ENCODE measurements around the gene DAND5. TPM values are rescaled to one million over a fixed set of nuclear protein-coding genes. Genes with fewer than 3 reads are reported as not detected.

DAND5 gene
- total and polyA plus RNA-seq, 9 of the 15 experiments (the other 6 are each of a cell fraction or from before 2014, with no cell fraction given) = 0.22 to 0.83 (median 0.60) TPM

DNA sequence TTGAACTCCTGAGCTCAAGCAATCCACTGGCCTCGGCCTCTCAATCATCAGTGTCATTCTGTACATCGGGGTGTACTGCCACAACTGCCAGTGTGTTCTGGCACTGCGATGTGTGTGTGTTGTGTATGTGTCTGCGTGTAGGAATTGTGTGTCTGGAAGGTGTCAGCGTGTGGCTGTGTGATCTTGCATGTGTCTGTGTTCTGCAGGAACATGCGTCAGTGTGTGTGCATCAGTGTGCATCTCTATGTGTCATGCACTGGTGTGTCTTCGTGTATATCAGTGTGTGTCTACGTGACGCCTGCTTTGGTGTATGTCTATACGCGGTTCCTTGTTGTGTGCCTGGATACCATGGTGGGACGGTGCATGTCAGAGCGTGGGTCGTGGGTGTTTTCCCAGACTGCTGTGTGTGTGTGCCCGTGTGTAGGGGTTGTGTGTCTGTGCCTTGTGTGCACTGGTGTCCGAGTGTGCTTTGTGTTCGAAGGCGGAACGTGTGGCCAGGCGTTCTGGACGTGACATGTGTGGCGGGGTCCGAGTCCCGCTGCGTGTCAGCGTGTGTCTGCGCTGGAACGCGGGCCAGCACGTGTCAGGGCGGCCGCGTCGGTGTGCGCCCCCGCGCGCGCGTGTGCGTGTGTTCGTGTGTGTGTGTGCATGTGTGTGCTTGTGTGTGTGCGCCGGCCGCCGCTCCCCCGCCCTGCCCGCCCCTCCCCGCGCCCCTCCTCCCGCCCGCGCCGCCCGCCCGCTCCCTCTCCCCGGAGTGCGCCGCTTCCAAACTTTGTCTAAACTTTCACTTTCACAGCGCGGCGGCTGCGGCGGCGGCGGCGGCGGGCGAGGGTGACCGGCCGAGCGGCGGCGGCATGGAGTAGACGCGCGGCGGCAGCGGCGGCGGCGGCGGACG lies 25.6 kb downstream of the DAND5 start, which contains the start of gene NFIX:
Gene NFIX, plus strand, starts transcription at position 775 of the 895 bp plus-strand sequence. CDS start 363 bp downstream, outside the sequence.
- BruUV-seq (replicated peaks) = no TSS peak
- FAIRE-seq (peak; percentile 90), DNase-seq (ENCODE audit: extremely low read depth in 1 of 4, low spot score in 3 of 4) (peak; percentile 73 to 84 (median 79)), ATAC-seq (peak; percentile 31)
- H2AFZ ChIP-seq (ENCODE audit: low read depth, low read length) = peak within 1 kb of the TSS; percentile 100
- no peaks in the 10 kb centered on the region for H3K9me3 ChIP-seq (replicated peaks; ENCODE audit: control insufficient read depth, insufficient read depth, low read depth, low read length)
- no peaks in the 10 kb centered on the region; the same call in 1 of the 2 replicates for H4K20me1 ChIP-seq (replicated peaks; ENCODE audit: control insufficient read depth, insufficient read depth, low read length)
- H3K27me3 ChIP-seq (ENCODE audit: control insufficient read depth in 2 of 2, insufficient read depth in 2 of 2, low read length in 2 of 2) = no peaks in the 10 kb centered on the region; a peak in 1 of 5 replicates
- ChIA-PET POLR2A (interaction anchor here (0.6 kb wide), 2 partner anchors 97 to 264 kb away, joined by 3 read pairs; no protein-coding TSS in a partner anchor), CTCF (ENCODE audit: low intra/inter-chr PET ratio) (no interaction called here)
- H3K4me2 ChIP-seq (ENCODE audit: insufficient read depth, low read length) = peak within 1 kb of the TSS; percentile 85
- H3K9me1 ChIP-seq (ENCODE audit: control insufficient read depth, insufficient read depth, low read length) = no peaks in the 10 kb centered on the region
- in situ Hi-C loops (cut with MboI) = no loop called here
- peak within 1 kb of the TSS; percentile 64 for H3K4me3 ChIP-seq
- peaks cover 5 to 45% of the 10 kb centered on the region in 2 experiments; a peak in 4 of 5 replicates for H3K4me1 ChIP-seq (replicated peaks in 1 of 2; ENCODE audit: control insufficient read depth in 2 of 2, insufficient read depth in 2 of 2, low read length in 2 of 2)
- H3K9ac ChIP-seq (ENCODE audit: insufficient read depth in 1 of 2, low read depth in 2 of 2, low read length in 2 of 2) = peak within 1 kb of the TSS; percentile 77 to 99
- peaks cover 35% of the 10 kb centered on the region for H3K79me2 ChIP-seq (ENCODE audit: control insufficient read depth, insufficient read depth, low read length)
- H3K36me3 ChIP-seq (ENCODE audit: control insufficient read depth, insufficient read depth, low read length) = peaks cover 13% of the 10 kb centered on the region; the same call in 1 of the 3 replicates
- 24% methylated on average over 41 of the region's 84 CpGs for WGBS (ENCODE audit: insufficient coverage, low coverage, missing lambda C conversion rate)
- peak within 1 kb of the TSS; percentile 82 for H3K27ac ChIP-seq (ENCODE audit: extremely low read depth, low read depth, low read length)
- intact Hi-C loops (cut with micrococcal nuclease) = no loop called here
- TF ChIP-seq, protein P1, sequence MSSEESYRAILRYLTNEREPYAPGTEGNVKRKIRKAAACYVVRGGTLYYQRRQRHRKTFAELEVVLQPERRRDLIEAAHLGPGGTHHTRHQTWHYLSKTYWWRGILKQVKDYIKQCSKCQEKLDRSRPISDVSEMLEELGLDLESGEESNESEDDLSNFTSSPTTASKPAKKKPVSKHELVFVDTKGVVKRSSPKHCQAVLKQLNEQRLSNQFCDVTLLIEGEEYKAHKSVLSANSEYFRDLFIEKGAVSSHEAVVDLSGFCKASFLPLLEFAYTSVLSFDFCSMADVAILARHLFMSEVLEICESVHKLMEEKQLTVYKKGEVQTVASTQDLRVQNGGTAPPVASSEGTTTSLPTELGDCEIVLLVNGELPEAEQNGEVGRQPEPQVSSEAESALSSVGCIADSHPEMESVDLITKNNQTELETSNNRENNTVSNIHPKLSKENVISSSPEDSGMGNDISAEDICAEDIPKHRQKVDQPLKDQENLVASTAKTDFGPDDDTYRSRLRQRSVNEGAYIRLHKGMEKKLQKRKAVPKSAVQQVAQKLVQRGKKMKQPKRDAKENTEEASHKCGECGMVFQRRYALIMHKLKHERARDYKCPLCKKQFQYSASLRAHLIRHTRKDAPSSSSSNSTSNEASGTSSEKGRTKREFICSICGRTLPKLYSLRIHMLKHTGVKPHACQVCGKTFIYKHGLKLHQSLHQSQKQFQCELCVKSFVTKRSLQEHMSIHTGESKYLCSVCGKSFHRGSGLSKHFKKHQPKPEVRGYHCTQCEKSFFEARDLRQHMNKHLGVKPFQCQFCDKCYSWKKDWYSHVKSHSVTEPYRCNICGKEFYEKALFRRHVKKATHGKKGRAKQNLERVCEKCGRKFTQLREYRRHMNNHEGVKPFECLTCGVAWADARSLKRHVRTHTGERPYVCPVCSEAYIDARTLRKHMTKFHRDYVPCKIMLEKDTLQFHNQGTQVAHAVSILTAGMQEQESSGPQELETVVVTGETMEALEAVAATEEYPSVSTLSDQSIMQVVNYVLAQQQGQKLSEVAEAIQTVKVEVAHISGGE (CRISPR knock-in tag; IDR thresholded peaks at IDR 0.05) = peak in 1 of 3 experiments; percentile 37; a peak in 1 of 6 replicates
- peak in 1 of 2 experiments; percentile 81; a peak in 2 of 4 replicates for TF ChIP-seq HDAC1 (IDR thresholded peaks at IDR 0.05)
- peak; percentile 59; the same call in 1 of the 2 replicates for TF ChIP-seq CREM (IDR thresholded peaks at IDR 0.05; ENCODE audit: low read depth)
- 0 out of 4 replicates have a peak, but pooled peaks of 1 of the 2 experiments have one; percentile 39 for TF ChIP-seq FOXA3 (CRISPR knock-in tag; conservative IDR thresholded peaks at IDR 0.05 in 1 of 2, IDR thresholded peaks at IDR 0.05 in 1 of 2)
- TF ChIP-seq BCOR (IDR thresholded peaks at IDR 0.05) = peak; percentile 52; the same call in 1 of the 2 replicates
- TF ChIP-seq, protein P2, sequence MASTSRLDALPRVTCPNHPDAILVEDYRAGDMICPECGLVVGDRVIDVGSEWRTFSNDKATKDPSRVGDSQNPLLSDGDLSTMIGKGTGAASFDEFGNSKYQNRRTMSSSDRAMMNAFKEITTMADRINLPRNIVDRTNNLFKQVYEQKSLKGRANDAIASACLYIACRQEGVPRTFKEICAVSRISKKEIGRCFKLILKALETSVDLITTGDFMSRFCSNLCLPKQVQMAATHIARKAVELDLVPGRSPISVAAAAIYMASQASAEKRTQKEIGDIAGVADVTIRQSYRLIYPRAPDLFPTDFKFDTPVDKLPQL (IDR thresholded peaks at IDR 0.05; ENCODE audit: extremely low read depth, insufficient read length) = no peak
- no peak for TF ChIP-seq THRAP3 (IDR thresholded peaks at IDR 0.05; ENCODE audit: borderline replicate concordance)
- TF ChIP-seq LARP7 (IDR thresholded peaks at IDR 0.05) = 0 out of 2 replicates have a peak, but pooled peaks have one; percentile 42
- TF ChIP-seq U2AF2 (optimal IDR thresholded peaks at IDR 0.05; ENCODE audit: low read depth, low read length) = no peak
- TF ChIP-seq, protein P3, sequence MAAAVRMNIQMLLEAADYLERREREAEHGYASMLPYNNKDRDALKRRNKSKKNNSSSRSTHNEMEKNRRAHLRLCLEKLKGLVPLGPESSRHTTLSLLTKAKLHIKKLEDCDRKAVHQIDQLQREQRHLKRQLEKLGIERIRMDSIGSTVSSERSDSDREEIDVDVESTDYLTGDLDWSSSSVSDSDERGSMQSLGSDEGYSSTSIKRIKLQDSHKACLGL (CRISPR knock-in tag; IDR thresholded peaks at IDR 0.05; ENCODE audit: borderline replicate concordance, poor library complexity, severe bottlenecking) = no peak
- TF ChIP-seq ZNF431 (CRISPR knock-in tag; IDR thresholded peaks at IDR 0.05) = peak; percentile 56; the same call in 1 of the 2 replicates
- TF ChIP-seq RBM22 (IDR thresholded peaks at IDR 0.05; ENCODE audit: low read depth, low read length, poor library complexity, severe bottlenecking) = no peak
- no peak for TF ChIP-seq PHF21A (IDR thresholded peaks at IDR 0.05; ENCODE audit: borderline replicate concordance, low read depth)
- no peak for TF ChIP-seq CBX8 (IDR thresholded peaks at IDR 0.05; ENCODE audit: borderline replicate concordance, extremely low read depth, low read depth, low read length, poor library complexity, severe bottlenecking)
- no peak for TF ChIP-seq JUNB (CRISPR knock-in tag; conservative IDR thresholded peaks at IDR 0.05)

Data from K562 (cell line).